Central memory CD4-positive, alpha-beta T cell (primary cell): ENCODE data around the gene CX3CR1.
"Not testable (repeated sequence)": the region's sequence is repeated elsewhere in the genome, so short reads cannot be mapped to it uniquely, and the experiment has no call there.

Experiments used
- DNase-seq: peaks from one replicate; pipeline ENCODE4 v3.0.0; 2022

Gene CX3CR1

GRCh38 chr3:39263576-39263975 is 16.3 kb downstream of the CX3CR1 start:
- DNase-seq, result no peak

GRCh38 chr3:39262846-39263245 is 17.0 kb downstream of the CX3CR1 start:
- no peak for DNase-seq

GRCh38 chr3:39261726-39262125 is 18.1 kb downstream of the CX3CR1 start:
- no peak for DNase-seq

- DNase-seq, result peak; percentile 72
These were observed 18.9 kb downstream of the CX3CR1 start for GRCh38 chr3:39260957-39261356.

GRCh38 chr3:39260318-39260717 is 19.5 kb downstream of the CX3CR1 start:
- DNase-seq, result no peak

GRCh38 chr3:39255503-39256325 is 24.1 kb downstream of the CX3CR1 start:
- DNase-seq, result no peak

- no peak for DNase-seq
These were observed 24.9 kb downstream of the CX3CR1 start for GRCh38 chr3:39254806-39255449.

GRCh38 chr3:39251576-39251975 is 28.3 kb downstream of the CX3CR1 start:
- DNase-seq, result no peak

- no peak for DNase-seq
These were observed 29.6 kb downstream of the CX3CR1 start for GRCh38 chr3:39250116-39250747.

GRCh38 chr3:39249453-39250115 is 30.3 kb downstream of the CX3CR1 start:
- no peak for DNase-seq

GRCh38 chr3:39241561-39241960 is 38.3 kb downstream of the CX3CR1 start:
- no peak for DNase-seq

GRCh38 chr3:39237027-39237426 is 42.8 kb downstream of the CX3CR1 start:
- no peak for DNase-seq

GRCh38 chr3:39234651-39235050 is 45.2 kb downstream of the CX3CR1 start:
- peak; percentile 18 for DNase-seq

- DNase-seq, result no peak
These were observed 47.0 kb downstream of the CX3CR1 start for GRCh38 chr3:39232859-39233258.

GRCh38 chr3:39230453-39230852 is 49.4 kb downstream of the CX3CR1 start:
- no peak for DNase-seq

- no peak for DNase-seq
These were observed 51.3 kb downstream of the CX3CR1 start for GRCh38 chr3:39228496-39228895.

- DNase-seq, result not testable (repeated sequence)
These were observed 52.2 kb downstream of the CX3CR1 start for GRCh38 chr3:39227596-39227995.

- no peak for DNase-seq
These were observed 53.6 kb downstream of the CX3CR1 start for GRCh38 chr3:39226106-39226741.

GRCh38 chr3:39224288-39224687 is 55.5 kb downstream of the CX3CR1 start:
- DNase-seq, result no peak

GRCh38 chr3:39222939-39223338 is 56.9 kb downstream of the CX3CR1 start:
- no peak for DNase-seq

- no peak for DNase-seq
These were observed 57.4 kb downstream of the CX3CR1 start for GRCh38 chr3:39222462-39222861.

GRCh38 chr3:39221141-39221530 is 58.7 kb downstream of the CX3CR1 start:
- DNase-seq, result no peak
